ENCODE results near the gene TMEM273. TPM values are rescaled to one million over a fixed set of nuclear protein-coding genes. Genes with fewer than 3 reads are reported as not detected.

The TMEM273 gene
- total RNA-seq, 2 donors from 2014 or later = 4.3 to 9.3 TPM

GRCh38 chr10:49173853-49174252 lies 14.3 kb downstream of the TMEM273 start:
- DNase-seq = no peak
- H3K27me3 ChIP-seq = no peaks in the 10 kb centered on the region
- no peaks in the 10 kb centered on the region for H3K9me3 ChIP-seq
- H3K27ac ChIP-seq = no peak overlapping the region
- H3K36me3 ChIP-seq (replicated peaks in 1 of 2; ENCODE audit: insufficient read depth in 1 of 2, low read depth in 2 of 2) = no peaks in the 10 kb centered on the region
- no peak for TF ChIP-seq CTCF (IDR thresholded peaks at IDR 0.05)
- TF ChIP-seq POLR2A (IDR thresholded peaks at IDR 0.05) = no peak
- 69 to 83% methylated on average over 4 of the region's 4 CpGs for WGBS, 2 donors
- intact Hi-C loops (cut with DNase I) = no loop called here
- H3K4me1 ChIP-seq = no peaks in the 10 kb centered on the region
- ATAC-seq = no peak
- H3K4me3 ChIP-seq = no peak overlapping the region

DNA sequence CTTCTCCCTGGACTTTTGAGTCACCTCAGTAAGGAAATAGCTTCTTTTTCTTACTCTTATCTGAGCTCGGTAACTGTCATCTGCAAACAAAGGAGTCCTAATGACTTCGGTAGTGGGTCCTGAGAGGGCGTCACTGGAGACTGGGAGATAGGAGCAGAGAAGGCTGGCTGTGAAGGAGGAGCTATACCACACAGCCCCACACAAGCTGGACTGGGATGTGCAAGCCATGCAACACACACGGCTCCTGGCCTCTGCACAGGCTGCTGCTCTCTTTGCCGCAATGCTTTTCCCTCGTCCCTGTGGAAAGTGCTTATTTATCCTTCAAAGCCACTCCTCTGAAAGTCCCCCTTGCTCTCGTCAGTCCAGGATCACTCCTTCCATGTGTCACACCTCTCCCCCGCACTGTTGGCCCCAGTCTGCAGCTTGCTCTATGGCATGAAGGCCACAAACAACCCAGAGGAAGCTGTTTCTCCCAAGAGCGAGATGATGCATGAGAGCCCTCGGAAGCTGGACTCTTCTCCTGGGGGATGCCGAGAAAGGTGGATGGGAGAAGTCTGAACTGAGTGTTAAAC lies 14.9 kb downstream of the TMEM273 start:
- H3K27ac ChIP-seq = no peak overlapping the region
- 74 to 86% methylated on average over 10 to 11 of the region's 11 CpGs for WGBS, 2 donors

GRCh38 chr10:49172777-49173132 lies 15.4 kb downstream of the TMEM273 start:
- intact Hi-C loops (cut with DNase I) = no loop called here
- Histone ChIP-seq H3K4me3 (no peak overlapping the region), H3K36me3 (replicated peaks in 1 of 2; ENCODE audit: insufficient read depth in 1 of 2, low read depth in 2 of 2) (no peaks in the 10 kb centered on the region), H3K27ac (no peak overlapping the region), H3K9me3 (no peaks in the 10 kb centered on the region), H3K27me3 (no peaks in the 10 kb centered on the region), H3K4me1 (no peaks in the 10 kb centered on the region)
- no peak for ATAC-seq
- no peak for DNase-seq
- 64 to 83% methylated on average over 1 to 3 of the region's 3 CpGs for WGBS, 2 donors
- TF ChIP-seq CTCF (IDR thresholded peaks at IDR 0.05) = no peak
- TF ChIP-seq POLR2A (IDR thresholded peaks at IDR 0.05) = no peak

More for the DNA sequence above, 14.9 kb downstream of the TMEM273 start:
- DNase-seq (no peak), ATAC-seq (no peak)
- Histone ChIP-seq H3K36me3 (replicated peaks in 1 of 2; ENCODE audit: insufficient read depth in 1 of 2, low read depth in 2 of 2) (no peaks in the 10 kb centered on the region), H3K4me1 (no peaks in the 10 kb centered on the region), H3K4me3 (no peak overlapping the region), H3K9me3 (no peaks in the 10 kb centered on the region), H3K27me3 (no peaks in the 10 kb centered on the region)
- no peak for TF ChIP-seq POLR2A (IDR thresholded peaks at IDR 0.05)
- intact Hi-C loops (cut with DNase I) = no loop called here

DNA sequence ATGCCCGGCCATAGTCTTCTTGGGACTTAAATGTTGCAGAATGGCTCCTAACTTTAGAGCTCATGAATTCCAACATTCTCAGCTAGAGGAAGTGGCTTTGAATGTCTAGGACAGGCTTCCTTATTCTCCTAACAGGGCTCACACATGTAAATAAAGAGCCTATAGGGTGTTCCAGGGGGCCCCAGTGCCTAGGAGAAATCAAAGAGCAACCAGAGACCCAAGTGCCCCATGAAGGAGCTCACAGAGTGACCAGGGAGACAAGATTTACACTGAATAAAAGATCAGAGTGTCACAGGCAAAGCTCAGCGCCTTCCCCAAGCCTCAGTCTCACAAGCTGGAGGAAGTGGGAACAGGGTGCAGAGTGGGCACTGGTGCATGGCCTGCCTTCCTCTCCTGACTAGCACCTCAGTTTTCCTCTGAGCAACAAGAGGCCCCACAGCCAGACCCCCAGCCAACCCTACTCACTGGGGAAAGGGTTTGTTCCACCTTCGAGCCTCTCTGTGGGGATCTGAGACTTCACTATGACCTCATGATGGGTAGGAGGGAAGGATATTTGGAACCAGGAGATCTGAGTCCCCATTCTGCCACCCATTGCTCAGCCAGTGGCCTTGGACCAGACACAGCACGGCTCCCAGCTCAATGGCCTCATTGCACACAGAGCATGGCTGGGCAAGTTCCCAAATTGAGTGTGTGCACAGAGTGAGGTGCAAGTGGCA lies 16.0 kb downstream of the TMEM273 start:
- WGBS, 2 donors = 71 to 95% methylated on average over 2 to 4 of the region's 4 CpGs
- TF ChIP-seq CTCF (IDR thresholded peaks at IDR 0.05) = no peak

GRCh38 chr10:49171326-49172060 lies 16.7 kb downstream of the TMEM273 start:
- no peak for TF ChIP-seq POLR2A (IDR thresholded peaks at IDR 0.05)
- TF ChIP-seq CTCF (IDR thresholded peaks at IDR 0.05) = no peak
- no peak overlapping the region for H3K4me3 ChIP-seq
- no peak for ATAC-seq
- no peaks in the 10 kb centered on the region for H3K36me3 ChIP-seq (replicated peaks in 1 of 2; ENCODE audit: insufficient read depth in 1 of 2, low read depth in 2 of 2)
- intact Hi-C loops (cut with DNase I) = no loop called here
- H3K27me3 ChIP-seq = no peaks in the 10 kb centered on the region
- WGBS, 2 donors = 59 to 80% methylated on average over 4 to 7 of the region's 7 CpGs
- no peaks in the 10 kb centered on the region for H3K4me1 ChIP-seq
- no peak overlapping the region for H3K27ac ChIP-seq
- no peaks in the 10 kb centered on the region for H3K9me3 ChIP-seq
- no peak for DNase-seq

More for the DNA sequence above, 16.0 kb downstream of the TMEM273 start:
- Histone ChIP-seq H3K4me1 (no peaks in the 10 kb centered on the region), H3K27ac (no peak overlapping the region), H3K4me3 (no peak overlapping the region), H3K27me3 (no peaks in the 10 kb centered on the region), H3K36me3 (replicated peaks in 1 of 2; ENCODE audit: insufficient read depth in 1 of 2, low read depth in 2 of 2) (no peaks in the 10 kb centered on the region), H3K9me3 (no peaks in the 10 kb centered on the region)
- no peak for ATAC-seq
- intact Hi-C loops (cut with DNase I) = no loop called here
- DNase-seq = no peak
